HG02571 (cell line): ENCODE data around the gene KLHL25.

Experiments used
- ATAC-seq: cut with Tn5 transposase; IDR thresholded peaks from one replicate; pipeline ENCODE4 v1.9.1; 2021; ENCODE audit warnings: mild to moderate bottlenecking, moderate library complexity; ENCODE audit not compliant: unreplicated experiment

Gene KLHL25

GRCh38 chr15:85749261-85750151 is 45.2 kb downstream of the KLHL25 start:
- no peak for ATAC-seq

- no peak for ATAC-seq
Observed at GRCh38 chr15:85748729-85749128, 46.0 kb downstream of the KLHL25 start.

- ATAC-seq = no peak
Observed at GRCh38 chr15:85748176-85748575, 46.5 kb downstream of the KLHL25 start.

GRCh38 chr15:85746641-85747040 is 48.1 kb downstream of the KLHL25 start:
- no peak for ATAC-seq

- ATAC-seq = no peak
Observed at GRCh38 chr15:85745525-85746150, 49.1 kb downstream of the KLHL25 start.

GRCh38 chr15:85745023-85745422 is 49.7 kb downstream of the KLHL25 start:
- no peak for ATAC-seq

GRCh38 chr15:85744579-85744978 is 50.1 kb downstream of the KLHL25 start:
- ATAC-seq = no peak

- no peak for ATAC-seq
Observed at GRCh38 chr15:85743392-85744055, 51.2 kb downstream of the KLHL25 start.

GRCh38 chr15:85742186-85742821 is 52.4 kb downstream of the KLHL25 start:
- no peak for ATAC-seq

- ATAC-seq = no peak
Observed at GRCh38 chr15:85741662-85742061, 53.1 kb downstream of the KLHL25 start.

- ATAC-seq = no peak
Observed at GRCh38 chr15:85741021-85741421, 53.7 kb downstream of the KLHL25 start.

- ATAC-seq = no peak
Observed at GRCh38 chr15:85737061-85737460, 57.7 kb downstream of the KLHL25 start.

GRCh38 chr15:85733416-85733815 is 61.3 kb downstream of the KLHL25 start:
- ATAC-seq = no peak

GRCh38 chr15:85730001-85730820 is 64.5 kb downstream of the KLHL25 start:
- ATAC-seq = no peak

- ATAC-seq = no peak
Observed at GRCh38 chr15:85727068-85727467, 67.7 kb downstream of the KLHL25 start.

- no peak for ATAC-seq
Observed at GRCh38 chr15:85726454-85726853, 68.3 kb downstream of the KLHL25 start.

- ATAC-seq = no peak
Observed at GRCh38 chr15:85725564-85725963, 69.2 kb downstream of the KLHL25 start.

GRCh38 chr15:85725019-85725418 is 69.7 kb downstream of the KLHL25 start:
- ATAC-seq = no peak

- no peak for ATAC-seq
Observed at GRCh38 chr15:85723960-85724945, 70.5 kb downstream of the KLHL25 start.
